CD14-positive monocyte (primary cell): Measurements from ENCODE around the gene SRSF4. TPM values are rescaled to one million over a fixed set of nuclear protein-coding genes. Genes with fewer than 3 reads are reported as not detected.

ENCODE experiments used
- DNase-seq, 3 donors: peaks; one replicate each; pipeline ENCODE4 v3.0.0-alpha.2; 2011 to 2022
- H2AFZ ChIP-seq: 2 replicates; pipeline ENCODE4 v1.6.0; 2012; ENCODE audit warnings: mild to moderate bottlenecking, low read depth, low read length, inconsistent platforms; ENCODE audit not compliant: insufficient read depth, poor library complexity, severe bottlenecking
- H3K27ac ChIP-seq, 2 donors: 1 replicate in 1 of 2; 2 replicates in 1 of 2; pipeline ENCODE4 v1.5.1; 2012 to 2013; ENCODE audit warnings: low read length in 2 of 2, control low read depth in 1 of 2, inconsistent platforms in 1 of 2, low read depth in 1 of 2, mild to moderate bottlenecking in 1 of 2
- H3K27me3 ChIP-seq, 2 donors: one replicate each; pipeline versions ENCODE4 v1.6.0 to v1.6.1; 2011 to 2013; ENCODE audit warnings: low read length in 2 of 2; ENCODE audit not compliant: control insufficient read depth in 2 of 2, insufficient read depth in 2 of 2
- H3K36me3 ChIP-seq, 2 donors: replicated peaks in 1 of 2; 1 replicate in 1 of 2; 2 replicates in 1 of 2; pipeline versions ENCODE4 v1.5.1 to v1.6.1; 2012 to 2013; ENCODE audit warnings: low read length in 2 of 2, control low read depth in 1 of 2, inconsistent platforms in 1 of 2, mild to moderate bottlenecking in 1 of 2; ENCODE audit not compliant: insufficient read depth in 2 of 2, control insufficient read depth in 1 of 2
- H3K4me1 ChIP-seq, 2 donors: 1 replicate in 1 of 2; 2 replicates in 1 of 2; pipeline versions ENCODE4 v1.5.1 to v1.6.1; 2012 to 2013; ENCODE audit warnings: low read length in 2 of 2, control low read depth in 1 of 2, inconsistent platforms in 1 of 2, mild to moderate bottlenecking in 1 of 2, moderate library complexity in 1 of 2; ENCODE audit not compliant: insufficient read depth in 2 of 2, control insufficient read depth in 1 of 2
- H3K4me2 ChIP-seq: replicated peaks from 2 replicates; pipeline ENCODE3; 2012; ENCODE audit warnings: low read length, moderate library complexity, mild to moderate bottlenecking; ENCODE audit not compliant: poor library complexity, severe bottlenecking; ENCODE audit errors: extremely low read depth
- H3K4me3 ChIP-seq, 3 experiments: fragments of 200-600 bp in 1 of 3; sonication (generic) in 1 of 3; replicated peaks in 1 of 3; 1 replicate in 2 of 3; 2 replicates in 1 of 3; pipeline ENCODE4 v1.5.1; 2011 to 2013; ENCODE audit warnings: low read length in 3 of 3, mild to moderate bottlenecking in 3 of 3, control low read depth in 2 of 3, low read depth in 2 of 3, inconsistent platforms in 1 of 3, moderate library complexity in 1 of 3
- H3K79me2 ChIP-seq: 2 replicates; pipeline ENCODE4 v1.6.0; 2012; ENCODE audit warnings: mild to moderate bottlenecking, control low read depth, inconsistent platforms, low read length, moderate library complexity; ENCODE audit not compliant: insufficient read depth
- H3K9ac ChIP-seq: 2 replicates; pipeline ENCODE4 v1.6.0; 2017; ENCODE audit warnings: low read length, mild to moderate bottlenecking; ENCODE audit not compliant: insufficient read depth, poor library complexity, severe bottlenecking
- H3K9me3 ChIP-seq, 2 donors: replicated peaks in 1 of 2; 1 replicate in 1 of 2; 2 replicates in 1 of 2; pipeline versions ENCODE4 v1.5.1 to v1.6.1; 2012 to 2013; ENCODE audit warnings: low read length in 2 of 2, control low read depth in 1 of 2; ENCODE audit not compliant: control insufficient read depth in 1 of 2, insufficient read depth in 1 of 2
- H4K20me1 ChIP-seq: 2 replicates; pipeline ENCODE4 v1.6.0; 2012; ENCODE audit warnings: mild to moderate bottlenecking, low read length, control low read depth, moderate library complexity; ENCODE audit not compliant: insufficient read depth
- H3K27ac Mint-ChIP-seq, 7 donors: one replicate each; pipeline ENCODE4 v1.8.0; 2020; ENCODE audit warnings: mild to moderate bottlenecking in 7 of 7, mixed read lengths in 7 of 7, moderate library complexity in 6 of 7, inconsistent platforms in 2 of 7
- H3K27me3 Mint-ChIP-seq, 3 donors: one replicate each; pipeline ENCODE4 v1.8.0; 2021 to 2022; ENCODE audit warnings: low read depth in 3 of 3, mild to moderate bottlenecking in 3 of 3, mixed read lengths in 3 of 3, moderate library complexity in 3 of 3, inconsistent platforms in 1 of 3
- H3K36me3 Mint-ChIP-seq, 2 donors: one replicate each; pipeline ENCODE4 v1.8.0; 2020; ENCODE audit warnings: mixed read lengths in 2 of 2, inconsistent platforms in 1 of 2, mild to moderate bottlenecking in 1 of 2
- H3K4me1 Mint-ChIP-seq: one replicate; pipeline ENCODE4 v1.8.0; 2020; ENCODE audit warnings: mild to moderate bottlenecking, mixed read lengths
- H3K4me3 Mint-ChIP-seq, 2 donors: one replicate each; pipeline ENCODE4 v1.8.0; 2020; ENCODE audit warnings: mild to moderate bottlenecking in 2 of 2, mixed read lengths in 2 of 2, moderate library complexity in 1 of 2
- H3K9me3 Mint-ChIP-seq, 7 donors: one replicate each; pipeline ENCODE4 v1.8.0; 2020 to 2022; ENCODE audit warnings: mixed read lengths in 7 of 7, mild to moderate bottlenecking in 6 of 7, moderate library complexity in 6 of 7, inconsistent platforms in 2 of 7
- WGBS: methylation state at CpG from one replicate; pipeline ENCODE4 v1.1.5; 2013; ENCODE audit warnings: missing lambda C conversion rate; ENCODE audit not compliant: insufficient coverage; 5-methylcytosine and 5-hydroxymethylcytosine counted together
- intact Hi-C, 2 donors: fragments of 100-400 bp; cut with micrococcal nuclease; formaldehyde crosslinking; loops; one replicate each; pipeline versions ENCODE4 v1.15.0 to v1.15.1; 2023
- polyA plus RNA-seq, 3 donors: library from polyadenylated mRNA; depleted of rRNA in 1 of 3; unstranded in 2 of 3; stranded (reverse) in 1 of 3; fragments of 300-500 nt in 2 of 3; fragments of >200 nt in 1 of 3; fragmentation: Illumina TruSeq in 2 of 3; gene quantifications; 1 replicate in 2 of 3; 2 replicates in 1 of 3; pipeline ENCODE4 v1.2.3, GENCODE V29; 2012 to 2021
- TF ChIP-seq, protein P1 (sequence below): fragments of 200-600 bp; IDR thresholded peaks from one replicate; pipeline ENCODE4 v1.8.0; 2022; ENCODE audit warnings: antibody characterized with exemption, mild to moderate bottlenecking

SRSF4 gene
- polyA plus RNA-seq, 3 donors = 38.4 to 66.8 (median 55.5) TPM

DNA sequence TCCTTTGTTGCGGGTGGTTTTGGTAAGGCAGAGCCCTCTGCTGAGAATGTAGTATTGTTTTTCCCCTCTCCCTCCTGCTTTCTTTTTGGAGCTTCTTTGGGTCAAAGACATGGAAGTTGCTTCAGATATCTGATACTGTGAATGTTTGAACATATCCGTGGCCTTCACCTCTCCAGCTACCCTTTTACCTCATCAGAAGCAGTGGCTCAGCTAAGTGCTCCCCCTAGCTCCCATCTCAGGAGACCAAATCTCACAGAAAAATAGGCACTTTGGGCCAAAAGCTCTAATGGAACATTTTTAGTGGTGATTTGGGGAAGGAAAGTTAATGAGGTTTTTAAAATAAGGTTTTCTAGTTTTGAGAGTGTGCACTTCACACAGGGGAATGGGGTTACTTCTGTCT is 64.3 kb downstream of the SRSF4 start:
- Histone ChIP-seq H3K4me2 (no peak overlapping the region), H3K9ac (no peak overlapping the region), H3K9me3 (peaks cover 0 to 12% of the 10 kb centered on the region in 2 donors), H3K27me3 (peaks cover 5 to 17% of the 10 kb centered on the region in 2 donors), H3K79me2 (no peaks in the 10 kb centered on the region), H3K4me1 (peaks cover 4 to 11% of the 10 kb centered on the region in 2 donors), H2AFZ (no peak overlapping the region), H3K27ac (no peak overlapping the region), H3K36me3 (peaks cover 46 to 65% of the 10 kb centered on the region in 2 donors), H4K20me1 (peaks cover 6% of the 10 kb centered on the region), H3K4me3 (no peak overlapping the region)
- TF ChIP-seq, protein P1, sequence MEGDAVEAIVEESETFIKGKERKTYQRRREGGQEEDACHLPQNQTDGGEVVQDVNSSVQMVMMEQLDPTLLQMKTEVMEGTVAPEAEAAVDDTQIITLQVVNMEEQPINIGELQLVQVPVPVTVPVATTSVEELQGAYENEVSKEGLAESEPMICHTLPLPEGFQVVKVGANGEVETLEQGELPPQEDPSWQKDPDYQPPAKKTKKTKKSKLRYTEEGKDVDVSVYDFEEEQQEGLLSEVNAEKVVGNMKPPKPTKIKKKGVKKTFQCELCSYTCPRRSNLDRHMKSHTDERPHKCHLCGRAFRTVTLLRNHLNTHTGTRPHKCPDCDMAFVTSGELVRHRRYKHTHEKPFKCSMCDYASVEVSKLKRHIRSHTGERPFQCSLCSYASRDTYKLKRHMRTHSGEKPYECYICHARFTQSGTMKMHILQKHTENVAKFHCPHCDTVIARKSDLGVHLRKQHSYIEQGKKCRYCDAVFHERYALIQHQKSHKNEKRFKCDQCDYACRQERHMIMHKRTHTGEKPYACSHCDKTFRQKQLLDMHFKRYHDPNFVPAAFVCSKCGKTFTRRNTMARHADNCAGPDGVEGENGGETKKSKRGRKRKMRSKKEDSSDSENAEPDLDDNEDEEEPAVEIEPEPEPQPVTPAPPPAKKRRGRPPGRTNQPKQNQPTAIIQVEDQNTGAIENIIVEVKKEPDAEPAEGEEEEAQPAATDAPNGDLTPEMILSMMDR = no peak
- Mint-ChIP-seq H3K27ac (no peak overlapping the region), H3K4me3 (no peak overlapping the region), H3K4me1 (peaks cover 2% of the 10 kb centered on the region), H3K9me3 (peaks cover 0 to 4% (median 0%) of the 10 kb centered on the region in 7 donors), H3K36me3 (peaks cover 67 to 77% of the 10 kb centered on the region in 2 donors), H3K27me3 (peaks cover 15 to 26% (median 18%) of the 10 kb centered on the region in 3 donors)
- no peak for DNase-seq
- WGBS = no CpG with 5 or more reads among the region's 2 CpGs
- intact Hi-C loops = no loop called here

DNA sequence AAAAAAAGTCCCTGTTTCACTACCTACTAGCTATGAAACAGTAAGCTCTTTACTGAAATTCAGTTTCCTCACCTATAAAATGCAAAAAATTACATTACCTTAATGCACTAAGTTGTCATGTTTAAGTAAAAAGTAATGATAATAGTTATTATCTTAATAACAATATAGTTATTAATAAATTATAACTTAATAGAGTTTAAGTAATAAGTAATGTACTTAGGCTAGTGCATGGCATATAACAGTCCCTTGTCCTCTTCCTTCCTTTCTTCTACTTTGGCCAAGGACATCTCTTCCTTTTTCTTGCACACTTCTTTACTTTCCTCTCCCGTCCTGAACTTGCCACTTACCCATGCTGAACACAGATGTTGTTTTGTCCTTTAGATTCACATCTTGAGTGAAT is 67.0 kb downstream of the SRSF4 start:
- Histone ChIP-seq H3K4me1 (no peaks in the 10 kb centered on the region), H2AFZ (no peak overlapping the region), H3K4me2 (no peak overlapping the region), H3K27me3 (no peaks in the 10 kb centered on the region), H3K27ac (no peak overlapping the region), H4K20me1 (no peaks in the 10 kb centered on the region), H3K36me3 (peaks cover 58 to 89% of the 10 kb centered on the region in 2 donors), H3K79me2 (no peaks in the 10 kb centered on the region), H3K9me3 (no peaks in the 10 kb centered on the region), H3K4me3 (no peak overlapping the region), H3K9ac (no peak overlapping the region)
- Mint-ChIP-seq H3K27ac (no peak overlapping the region), H3K4me1 (no peaks in the 10 kb centered on the region), H3K4me3 (no peak overlapping the region), H3K36me3 (peaks cover 80 to 90% of the 10 kb centered on the region in 2 donors), H3K9me3 (peaks cover 0 to 3% (median 0%) of the 10 kb centered on the region in 7 donors), H3K27me3 (peaks cover 0 to 2% (median under 1%) of the 10 kb centered on the region in 3 donors)
- WGBS = 60% methylated on average over 1 of the region's 1 CpG
- intact Hi-C loops = no loop called here
- TF ChIP-seq, protein P1 = no peak
- no peak for DNase-seq
